NOMO-1 (cell line): Measurements from ENCODE around the gene NCKAP5.

ENCODE experiments used
- DNase-seq, 2 experiments: peaks; one replicate each; lab custom pipeline; 2025; ENCODE audit not compliant: unreplicated experiment in 2 of 2; lab: John Stamatoyannopoulos, UW

NCKAP5 gene

DNA sequence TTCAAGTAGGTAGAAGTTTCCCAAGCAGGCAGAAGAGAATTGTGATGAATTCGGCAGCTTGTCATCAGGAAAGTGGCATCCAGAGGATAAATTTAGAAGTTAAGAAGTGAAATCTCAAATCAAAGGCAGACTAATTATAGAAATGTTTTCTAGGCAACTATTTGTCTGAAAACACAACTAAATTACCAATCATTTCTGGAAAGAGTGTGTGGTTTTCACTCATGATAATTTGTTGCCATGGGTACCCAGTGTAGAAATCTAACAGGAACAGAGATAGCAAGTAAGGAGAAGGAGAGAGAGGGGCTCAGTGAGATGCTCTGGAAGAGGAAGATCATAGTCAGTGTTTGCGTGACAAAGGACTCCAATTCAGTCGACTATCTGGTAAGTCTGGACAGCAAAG lies 208.1 kb downstream of the NCKAP5 start:
- no peak for DNase-seq

DNA sequence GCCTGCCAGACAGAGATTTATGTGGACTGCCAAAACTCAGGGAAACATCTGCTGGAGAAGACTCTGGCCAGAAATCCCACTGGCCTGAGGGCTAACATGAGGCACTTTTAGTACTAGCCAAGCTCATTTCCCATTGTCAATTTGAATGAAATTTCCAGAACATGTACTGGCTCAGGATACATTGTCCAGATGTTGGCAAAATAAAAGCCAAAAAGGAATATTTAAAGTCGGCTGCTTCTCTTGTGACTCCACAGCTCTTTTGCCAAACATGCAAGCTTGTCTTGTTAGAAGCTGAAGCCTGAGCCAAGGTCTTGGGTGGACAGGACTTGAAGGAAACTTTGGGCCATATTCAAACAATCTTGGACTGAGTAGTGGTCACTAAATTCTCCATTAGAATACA lies 215.5 kb downstream of the NCKAP5 start:
- no peak for DNase-seq

DNA sequence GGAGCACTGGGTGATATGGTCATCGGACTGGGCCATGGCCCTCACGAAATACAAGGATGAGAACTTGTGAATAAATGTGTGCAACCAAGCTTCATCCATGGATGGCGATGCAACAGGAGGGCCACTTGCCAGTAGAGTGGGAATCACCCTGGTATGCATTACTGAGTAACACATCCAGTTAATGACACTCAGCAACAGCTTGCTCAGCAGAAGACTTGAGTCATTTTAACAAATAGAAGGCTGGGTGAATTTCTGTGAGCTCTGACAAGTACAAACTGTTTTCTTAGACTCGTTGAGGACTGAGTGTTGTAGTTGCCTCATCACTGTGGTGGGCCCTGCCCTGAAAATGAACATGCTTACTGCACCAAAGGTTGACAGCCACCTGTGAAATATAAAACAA lies 221.6 kb downstream of the NCKAP5 start:
- DNase-seq: no peak

DNA sequence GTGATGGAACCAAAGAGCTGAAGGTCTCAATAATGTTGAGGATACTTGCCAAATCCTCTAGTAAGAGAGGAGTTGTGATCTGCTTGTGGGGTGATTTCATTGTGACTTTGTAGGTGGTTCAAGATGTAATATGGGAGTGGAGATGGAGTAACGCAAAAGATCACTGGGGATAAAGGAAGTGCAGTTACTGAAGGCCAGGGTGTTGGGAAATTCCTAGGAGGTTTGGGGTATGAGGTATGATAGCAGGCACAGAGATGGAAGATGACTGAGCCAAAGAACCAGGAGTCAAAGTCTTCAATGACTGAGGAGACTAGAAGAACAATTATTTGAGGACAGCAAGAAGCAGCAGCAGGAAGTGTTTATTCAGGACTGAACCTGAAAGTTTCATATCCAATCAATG lies 222.6 kb downstream of the NCKAP5 start:
- no peak for DNase-seq

DNA sequence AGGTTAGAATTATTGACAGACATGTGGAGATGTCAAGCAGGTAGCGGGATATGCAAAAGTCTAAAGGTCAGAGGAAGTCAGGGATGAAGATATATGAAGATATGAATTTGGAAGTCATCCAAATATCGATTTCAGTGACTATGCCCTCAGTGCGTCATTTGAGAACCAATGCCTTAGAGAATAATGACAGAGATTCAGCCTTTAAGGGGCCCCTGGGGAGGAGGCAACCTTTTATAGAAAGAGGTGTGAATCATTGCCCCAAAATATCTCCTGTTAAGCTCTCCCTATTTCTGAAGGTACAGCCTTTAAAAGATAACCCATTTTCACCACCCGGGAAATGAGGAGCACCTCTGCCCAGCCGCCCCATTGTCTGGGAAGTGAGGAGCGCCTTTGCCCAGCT lies 223.4 kb downstream of the NCKAP5 start:
- no peak for DNase-seq

DNA sequence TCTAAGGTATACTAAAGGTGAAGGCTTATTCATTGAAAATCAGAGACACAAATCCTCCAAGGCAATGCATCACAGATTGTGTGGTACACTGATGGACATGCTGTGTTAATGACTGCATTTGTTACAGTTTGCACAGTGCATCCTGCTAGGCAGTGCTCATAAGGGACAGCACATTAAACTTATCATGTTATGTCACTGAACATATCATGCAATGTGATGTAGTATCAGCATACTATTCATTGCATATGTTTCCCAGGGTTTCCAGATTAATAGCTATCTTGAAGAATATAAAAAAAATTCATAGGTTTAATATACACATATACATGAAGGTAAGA lies 225.3 kb downstream of the NCKAP5 start:
- DNase-seq: no peak

DNA sequence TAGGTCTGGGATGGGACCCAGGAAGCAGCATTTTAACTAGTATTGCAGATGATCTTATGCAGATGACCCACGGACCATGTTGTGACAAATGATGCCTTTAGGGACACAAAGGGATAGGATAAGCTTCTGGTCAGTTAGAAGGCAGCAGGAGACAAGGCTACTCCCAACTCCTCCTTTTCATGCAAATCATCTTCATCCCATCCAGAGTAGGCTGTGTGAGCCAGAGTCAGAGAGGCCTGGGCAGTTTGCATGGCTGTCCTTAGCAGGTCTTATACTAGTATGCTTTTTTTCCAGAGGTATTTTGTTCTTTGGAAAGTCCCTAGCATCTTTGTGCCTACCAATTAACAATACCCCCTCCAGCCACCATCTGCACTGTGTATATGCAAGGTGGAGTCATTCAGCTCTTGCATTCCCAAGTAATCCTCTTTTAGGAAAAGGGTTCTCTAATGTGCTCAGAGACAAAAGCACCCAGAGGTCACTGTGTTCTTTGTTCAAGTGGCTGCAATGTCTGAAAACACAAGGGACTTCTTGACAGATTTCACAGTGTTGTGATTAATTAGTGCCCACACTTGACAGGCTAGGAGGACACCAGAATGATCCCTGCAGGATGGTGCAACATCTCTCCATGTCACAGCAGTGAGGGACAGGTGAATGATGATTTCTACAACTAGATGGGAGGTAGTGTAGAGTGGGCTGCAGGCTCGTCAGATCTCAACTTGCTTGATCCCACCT lies 225.8 kb downstream of the NCKAP5 start:
- no peak for DNase-seq

DNA sequence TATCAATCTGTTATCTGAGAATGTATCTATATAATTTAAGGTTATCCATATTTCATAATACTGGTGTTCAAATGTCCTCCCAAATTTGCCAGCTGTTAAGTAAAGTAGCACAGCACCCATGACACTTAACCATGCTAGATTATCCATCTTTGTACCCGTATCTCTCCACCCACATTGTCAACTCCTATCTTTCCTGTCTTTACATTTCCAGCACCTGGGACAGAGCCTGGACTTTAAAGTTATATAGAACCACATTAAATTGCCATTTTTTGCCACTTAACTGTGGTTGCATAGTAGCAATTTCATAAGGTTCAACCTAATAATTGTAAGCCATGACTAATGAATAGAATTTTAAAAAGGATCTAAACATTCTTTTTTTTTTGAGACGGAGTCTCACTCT lies 226.7 kb downstream of the NCKAP5 start:
- DNase-seq: no peak

DNA sequence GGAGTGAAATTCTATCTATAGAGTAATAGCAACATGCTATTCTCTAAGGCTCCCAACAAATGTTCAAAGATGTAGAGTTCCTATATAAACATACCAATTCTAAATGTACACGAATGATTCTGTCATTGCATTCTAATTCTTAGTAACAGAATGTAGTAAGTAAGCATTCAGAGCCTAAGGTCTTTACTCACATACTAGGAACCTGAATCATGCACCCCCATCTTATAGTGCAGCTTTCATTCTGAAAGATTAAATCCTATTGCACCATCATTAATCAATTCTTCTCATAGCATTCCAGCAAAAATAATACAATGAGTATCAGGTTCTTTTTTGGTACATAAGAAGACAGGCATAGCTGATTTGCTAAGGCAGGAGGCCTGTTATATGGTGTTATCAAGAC lies 230.0 kb downstream of the NCKAP5 start:
- DNase-seq: no peak

DNA sequence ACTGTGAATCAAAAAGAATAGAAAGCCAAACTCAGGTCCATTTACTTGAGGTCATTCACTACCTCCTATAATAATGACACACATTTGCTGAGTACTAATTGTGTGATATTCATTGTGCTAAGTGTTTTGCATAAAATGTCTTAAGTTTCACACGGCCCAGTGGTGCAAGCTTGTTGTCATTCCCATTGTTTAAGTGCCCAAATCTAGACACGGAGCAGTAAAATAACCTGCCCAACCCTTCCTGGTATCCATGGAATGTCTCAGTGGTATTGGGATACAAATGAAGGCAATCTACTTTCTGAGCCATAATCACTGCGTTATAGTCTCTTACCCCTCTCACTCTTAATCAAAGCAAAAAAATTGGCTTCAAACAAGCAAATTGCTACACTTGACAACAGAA lies 233.3 kb downstream of the NCKAP5 start:
- DNase-seq: no peak

DNA sequence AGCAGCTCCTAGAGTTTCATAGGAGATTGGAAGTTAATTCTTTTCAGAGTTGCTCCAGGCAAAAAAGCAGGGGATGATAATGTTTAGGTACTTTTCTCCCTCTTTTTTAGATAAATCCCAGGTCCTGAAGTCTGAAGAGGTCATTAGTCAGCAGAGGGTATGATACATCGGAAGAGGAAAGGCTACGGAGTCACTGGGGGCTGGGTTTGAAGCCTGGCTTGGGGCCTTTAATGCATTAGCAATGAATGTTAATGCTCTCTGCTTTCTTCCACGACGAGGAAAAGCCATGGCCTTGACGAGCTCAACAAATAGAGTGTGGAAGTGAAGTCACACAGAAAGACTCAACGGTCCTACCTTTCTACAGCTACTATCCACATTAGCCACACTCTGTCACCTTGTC lies 235.1 kb downstream of the NCKAP5 start:
- DNase-seq: no peak

DNA sequence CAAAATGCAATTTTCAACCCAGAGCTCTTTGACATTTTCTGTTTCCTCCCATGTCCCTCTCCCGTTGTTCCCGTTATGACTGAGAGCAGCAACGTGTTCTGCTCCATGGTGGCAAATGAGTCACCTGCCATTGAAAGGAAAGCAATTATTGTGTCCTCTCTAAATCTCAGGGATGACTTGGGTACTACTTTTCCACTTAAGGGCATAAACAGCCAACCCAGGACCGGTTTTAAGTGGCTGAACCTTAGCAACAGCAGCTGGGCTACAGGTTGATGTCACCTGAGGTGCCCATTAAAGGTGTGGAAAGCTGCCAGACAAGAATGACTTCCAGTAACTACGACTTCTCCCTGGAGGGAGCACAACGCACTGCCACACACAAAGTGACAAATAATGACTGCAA lies 236.8 kb downstream of the NCKAP5 start:
- DNase-seq: no peak

DNA sequence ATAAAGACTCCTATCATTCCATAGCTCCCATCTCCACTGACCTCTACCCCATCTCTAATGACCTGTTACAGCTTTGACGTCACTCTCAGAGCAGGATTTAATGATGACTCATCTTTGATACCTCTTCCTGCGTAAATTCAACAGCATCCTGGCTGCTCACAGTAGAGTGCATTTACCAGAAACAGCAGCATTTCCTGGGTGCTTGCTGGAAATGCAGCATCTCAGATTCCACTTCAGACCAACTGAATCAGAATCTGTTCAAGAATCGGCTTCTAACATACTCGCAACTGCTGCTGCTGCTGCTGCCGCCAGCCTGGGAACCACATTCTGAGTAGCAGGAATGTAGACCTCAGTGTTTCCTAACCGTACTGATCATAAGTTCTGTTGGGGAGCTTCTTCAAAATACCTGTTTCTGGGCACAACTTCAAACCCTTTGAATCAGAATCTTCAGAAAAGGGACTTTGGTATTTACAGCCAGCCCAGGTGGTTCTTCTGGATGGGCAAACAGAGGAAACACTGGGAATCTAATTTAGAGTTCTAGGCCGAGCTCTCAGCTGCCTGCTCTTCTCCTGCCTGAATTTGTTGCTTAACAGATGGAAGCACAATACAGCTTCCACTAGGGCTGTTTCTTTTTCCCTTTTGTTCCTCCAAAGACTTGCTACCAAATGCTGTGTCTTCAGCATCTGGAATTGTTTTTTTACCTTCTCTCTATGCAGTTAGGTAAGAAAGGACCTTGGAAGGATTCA lies 241.4 kb downstream of the NCKAP5 start:
- DNase-seq: no peak

DNA sequence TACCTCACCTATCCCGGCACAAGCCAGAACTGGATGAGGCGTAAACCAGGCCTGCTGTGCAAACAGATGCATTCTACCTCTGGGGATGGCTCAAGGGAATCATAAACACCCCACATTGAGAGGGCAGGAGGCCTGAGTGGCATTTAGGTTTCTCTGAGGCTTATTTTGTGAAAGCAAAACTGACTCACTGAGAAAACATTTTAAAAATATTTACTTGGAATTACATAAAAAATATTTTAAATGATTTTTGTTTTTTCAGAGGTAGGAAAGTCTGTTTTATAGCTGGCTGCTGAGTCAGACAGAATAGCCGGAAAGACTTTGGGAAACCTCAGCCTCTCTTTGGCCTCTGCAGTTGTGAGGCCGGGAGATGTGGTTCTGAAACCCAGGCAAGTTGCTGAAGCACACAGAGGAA lies 244.1 kb downstream of the NCKAP5 start:
- DNase-seq: no peak

DNA sequence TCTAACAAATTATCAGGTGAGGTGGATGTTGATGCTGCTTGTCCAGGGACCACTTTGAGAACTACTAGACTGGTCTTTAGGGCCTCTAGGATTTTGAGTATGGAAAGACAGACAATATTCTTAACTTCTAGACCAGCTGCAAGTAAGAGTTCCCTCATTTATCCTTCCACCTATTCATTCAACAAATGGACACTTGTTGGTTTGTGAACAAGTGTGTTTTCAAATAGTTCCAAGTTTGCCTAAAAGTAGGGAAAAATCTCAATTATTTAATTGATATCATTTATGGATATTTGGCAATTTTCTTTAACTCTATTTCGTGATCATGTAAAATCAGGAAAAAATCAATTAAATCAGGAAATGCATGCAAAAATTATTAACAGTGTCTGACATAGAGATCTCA lies 245.4 kb downstream of the NCKAP5 start:
- DNase-seq: no peak

DNA sequence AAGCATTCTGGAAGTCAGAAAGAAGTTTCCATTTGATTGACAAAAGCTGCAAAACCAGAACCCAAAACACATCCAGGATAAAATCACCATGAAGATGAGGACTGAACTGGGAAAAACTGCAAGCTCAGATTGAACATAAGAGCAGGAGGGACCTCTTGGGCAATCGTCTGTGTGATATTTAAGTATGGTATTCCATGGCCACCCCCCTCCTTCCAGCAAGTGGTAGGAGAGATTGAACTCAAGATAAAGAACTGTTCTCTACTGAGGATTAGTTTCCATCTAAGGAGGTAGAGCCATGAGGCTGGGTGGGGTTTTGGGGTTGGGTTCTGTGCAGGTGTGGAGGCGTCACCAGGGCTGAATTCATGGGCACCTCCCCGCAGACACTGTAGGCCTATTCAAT lies 251.1 kb downstream of the NCKAP5 start:
- DNase-seq: no peak

DNA sequence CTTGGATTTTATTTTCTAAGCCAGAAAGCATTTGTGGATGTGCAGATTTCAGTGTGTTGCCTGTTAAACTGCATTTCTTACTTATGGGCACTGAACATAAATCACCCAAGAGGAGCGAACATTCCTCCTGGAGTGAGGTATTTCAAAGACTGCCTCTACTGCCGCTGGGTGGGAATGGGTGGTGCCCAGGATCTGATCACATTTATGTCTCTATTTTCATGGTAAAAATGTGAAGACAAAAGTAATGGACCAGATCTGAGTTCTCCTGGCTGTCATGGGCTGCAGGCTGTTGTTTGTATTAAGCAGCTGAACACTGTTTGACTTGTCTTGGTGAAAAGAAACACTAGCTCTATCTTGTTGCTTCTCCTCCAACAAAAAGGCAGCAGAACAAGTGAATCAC lies 251.7 kb downstream of the NCKAP5 start:
- no peak for DNase-seq

DNA sequence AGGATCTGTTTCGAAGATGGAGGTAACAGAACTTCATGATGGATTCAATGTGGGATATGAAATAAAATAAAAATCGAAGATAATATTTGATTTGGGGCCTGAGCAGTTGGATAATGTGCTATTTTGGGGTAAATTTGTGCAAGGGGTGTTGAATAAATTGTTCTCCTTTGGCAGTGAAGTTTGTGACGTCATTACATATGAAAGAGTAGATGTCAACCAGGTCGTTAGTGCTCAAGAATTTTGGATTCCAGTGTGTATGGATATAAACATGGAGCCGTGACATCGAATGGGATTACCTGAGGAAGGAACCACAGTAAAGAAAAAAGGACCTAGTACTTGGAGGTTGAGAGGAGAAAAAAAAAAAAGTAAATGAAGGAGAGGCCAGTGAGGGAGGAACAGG lies 253.0 kb downstream of the NCKAP5 start:
- DNase-seq: no peak

DNA sequence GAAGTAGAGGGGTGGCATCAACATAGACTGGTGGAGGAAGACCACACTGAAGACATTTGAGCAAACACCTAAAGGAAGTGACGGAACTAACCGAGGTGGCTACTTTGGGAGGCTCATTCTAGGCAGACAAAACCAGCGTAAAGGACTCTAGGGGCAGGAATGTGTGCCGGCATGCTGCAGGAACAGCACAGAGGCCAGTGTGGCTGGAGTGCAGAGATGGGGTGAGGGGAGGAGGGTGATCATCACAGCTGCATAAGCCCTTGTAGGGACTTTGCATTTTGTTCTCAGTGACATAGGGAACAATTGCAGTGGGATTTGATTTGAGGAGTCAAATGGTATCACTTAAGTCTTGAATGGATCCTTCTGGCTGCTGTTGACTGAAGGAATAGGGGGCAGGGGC lies 253.5 kb downstream of the NCKAP5 start:
- no peak for DNase-seq

DNA sequence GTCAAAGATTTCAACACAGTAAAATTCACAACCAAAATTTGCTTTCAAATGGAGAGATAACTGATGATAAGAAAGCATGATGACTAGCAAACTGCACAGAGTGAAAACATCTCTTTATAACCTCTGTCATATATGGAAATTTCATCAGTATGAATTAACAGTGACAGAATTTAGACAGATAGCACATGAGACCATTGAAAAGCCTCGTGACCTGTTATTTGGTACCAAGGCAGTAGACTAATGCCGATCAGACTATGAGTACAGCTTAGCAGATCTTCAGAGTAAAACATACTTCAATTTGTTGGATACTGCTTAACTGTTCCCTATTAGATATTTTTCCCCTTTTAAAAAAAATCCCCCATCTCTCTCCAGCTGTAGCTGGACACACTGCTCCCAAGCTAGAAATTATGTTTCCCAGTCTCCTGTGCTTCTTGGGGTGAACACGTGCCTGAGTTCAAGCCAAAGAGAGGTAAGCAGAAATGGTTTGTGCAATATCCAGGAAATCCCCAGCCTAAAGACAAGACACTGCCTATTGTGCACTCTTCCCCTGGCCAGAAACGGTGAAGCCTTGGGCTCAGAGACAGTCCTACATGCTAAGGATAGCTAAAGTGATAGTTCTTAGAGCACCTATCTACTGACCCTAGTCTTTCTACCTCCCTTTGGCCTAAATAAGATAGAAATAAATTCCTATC lies 256.1 kb downstream of the NCKAP5 start:
- DNase-seq: no peak

DNA sequence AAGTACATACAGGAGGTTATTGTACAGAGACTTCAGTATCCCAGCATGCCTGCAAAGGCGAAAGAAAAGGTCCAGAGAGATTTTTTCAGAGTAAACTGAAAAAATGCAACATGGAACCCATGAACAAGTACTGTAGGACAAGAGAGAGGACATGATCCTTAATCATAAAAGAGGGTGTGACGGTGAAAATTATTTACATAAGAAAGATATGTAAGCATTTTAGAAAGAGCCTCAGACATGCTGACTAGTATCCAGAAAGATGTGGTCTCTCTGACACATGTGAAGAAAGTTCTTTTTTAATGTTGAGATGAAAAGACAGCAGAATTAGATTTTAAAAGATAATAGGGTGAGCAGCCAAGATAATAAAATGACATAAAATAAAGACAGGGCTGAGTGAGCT lies 262.0 kb downstream of the NCKAP5 start:
- DNase-seq: no peak

DNA sequence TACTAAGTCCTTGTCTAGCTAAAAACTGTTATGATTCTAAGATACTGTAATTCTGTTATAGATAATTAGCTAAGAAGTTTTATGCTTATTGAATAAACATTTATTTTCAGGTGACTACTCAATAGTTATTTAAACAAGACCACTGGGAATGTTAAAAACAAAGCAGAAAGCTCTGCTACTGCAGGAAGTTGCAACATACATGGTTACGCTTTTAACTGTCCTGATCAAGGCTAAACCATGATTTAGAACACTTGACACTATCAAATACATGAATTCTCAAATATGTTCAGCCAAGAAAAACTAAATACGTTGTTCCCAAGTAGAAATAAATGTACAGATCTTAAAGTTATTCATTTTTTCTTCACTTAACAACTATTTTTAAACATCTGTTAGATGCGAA lies 263.9 kb downstream of the NCKAP5 start:
- no peak for DNase-seq
